Omental fat pad (tissue), 4 donors: ENCODE measurements around the gene PFDN6. TPM values are rescaled to one million over a fixed set of nuclear protein-coding genes. Genes with fewer than 3 reads are reported as not detected.
A peak's percentile ranks its signal among the peaks of the same experiment; 100 is the strongest.

Source experiments
- ATAC-seq: fragments of 150-250 bp; one replicate; pipeline ENCODE4 v1.9.1; 2016; ENCODE audit warnings: mild to moderate bottlenecking, moderate library complexity; ENCODE audit not compliant: low FRiP score
- DNase-seq: peaks from one replicate; pipeline ENCODE4 v3.0.0-alpha.2; 2019; ENCODE audit warnings: low spot score
- total RNA-seq, 4 donors: library from RNA; depleted of rRNA; stranded (reverse); fragments of >200 nt; gene quantifications; one replicate each; pipeline ENCODE4 v1.1.0, GENCODE V29; 2016
- TF ChIP-seq, protein P1 (sequence below), 3 donors: fragments of 450-650 bp; IDR thresholded peaks; one replicate each; pipeline ENCODE4 v1.5.1; 2016 to 2017; ENCODE audit warnings: antibody characterized with exemption in 3 of 3, mild to moderate bottlenecking in 3 of 3, moderate library complexity in 2 of 3

PFDN6 gene
- total RNA-seq, 4 donors from 2014 or later, result 16.0 to 30.8 (median 23.1) TPM

DNA sequence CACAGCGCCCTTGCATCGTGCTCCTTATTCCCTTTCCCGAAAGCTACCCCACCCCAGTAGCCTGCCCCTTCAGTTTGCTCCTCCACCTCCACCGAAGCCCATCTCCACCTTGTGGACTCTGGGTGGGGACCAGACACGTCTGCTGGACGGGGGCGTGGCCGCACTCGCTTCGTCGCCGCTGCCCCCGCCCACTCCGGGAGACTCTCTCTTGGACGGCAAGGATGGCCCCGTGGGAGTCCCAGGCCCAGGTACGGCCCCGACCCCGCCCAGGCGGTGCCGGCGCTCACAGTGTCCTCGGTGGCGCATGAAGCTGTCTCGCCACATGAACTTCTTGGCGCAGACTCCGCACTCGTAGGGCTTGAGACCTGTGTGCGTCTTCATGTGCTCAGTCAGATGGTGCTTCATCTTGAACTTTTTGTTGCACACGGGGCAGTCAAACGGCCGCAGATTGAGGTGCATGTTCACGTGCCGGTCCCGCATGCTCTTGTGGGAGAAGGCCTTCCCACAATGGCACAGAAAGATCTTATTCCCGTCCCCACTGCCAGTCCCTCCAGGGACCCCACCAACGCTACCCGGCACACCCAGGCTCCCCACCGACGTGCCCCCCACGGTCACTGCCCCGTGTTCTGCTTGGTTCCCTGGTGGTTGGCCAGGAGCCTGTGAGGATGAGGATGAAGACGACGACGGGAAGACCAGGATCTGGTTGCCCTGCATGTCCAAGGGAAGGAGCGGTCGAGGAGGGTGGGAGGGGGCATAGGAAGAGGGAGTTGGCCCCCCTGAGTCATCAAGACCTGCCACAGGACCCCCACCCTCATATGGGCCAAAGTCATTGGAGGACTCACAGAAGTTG is 25.8 kb downstream of the PFDN6 start:
- ATAC-seq, result no peak
- TF ChIP-seq, protein P1, sequence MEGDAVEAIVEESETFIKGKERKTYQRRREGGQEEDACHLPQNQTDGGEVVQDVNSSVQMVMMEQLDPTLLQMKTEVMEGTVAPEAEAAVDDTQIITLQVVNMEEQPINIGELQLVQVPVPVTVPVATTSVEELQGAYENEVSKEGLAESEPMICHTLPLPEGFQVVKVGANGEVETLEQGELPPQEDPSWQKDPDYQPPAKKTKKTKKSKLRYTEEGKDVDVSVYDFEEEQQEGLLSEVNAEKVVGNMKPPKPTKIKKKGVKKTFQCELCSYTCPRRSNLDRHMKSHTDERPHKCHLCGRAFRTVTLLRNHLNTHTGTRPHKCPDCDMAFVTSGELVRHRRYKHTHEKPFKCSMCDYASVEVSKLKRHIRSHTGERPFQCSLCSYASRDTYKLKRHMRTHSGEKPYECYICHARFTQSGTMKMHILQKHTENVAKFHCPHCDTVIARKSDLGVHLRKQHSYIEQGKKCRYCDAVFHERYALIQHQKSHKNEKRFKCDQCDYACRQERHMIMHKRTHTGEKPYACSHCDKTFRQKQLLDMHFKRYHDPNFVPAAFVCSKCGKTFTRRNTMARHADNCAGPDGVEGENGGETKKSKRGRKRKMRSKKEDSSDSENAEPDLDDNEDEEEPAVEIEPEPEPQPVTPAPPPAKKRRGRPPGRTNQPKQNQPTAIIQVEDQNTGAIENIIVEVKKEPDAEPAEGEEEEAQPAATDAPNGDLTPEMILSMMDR (IDR thresholded peaks at IDR 0.05), result no peak
- no peak for DNase-seq

- DNase-seq, result no peak
- ATAC-seq, result no peak
- TF ChIP-seq, protein P1 (IDR thresholded peaks at IDR 0.05), result no peak
Measured at GRCh38 chr6:33315793-33316602, 26.6 kb downstream of the PFDN6 start.

GRCh38 chr6:33316603-33317418 is 27.4 kb downstream of the PFDN6 start:
- DNase-seq (no peak), ATAC-seq (no peak)
- TF ChIP-seq, protein P1 (IDR thresholded peaks at IDR 0.05), result no peak

DNA sequence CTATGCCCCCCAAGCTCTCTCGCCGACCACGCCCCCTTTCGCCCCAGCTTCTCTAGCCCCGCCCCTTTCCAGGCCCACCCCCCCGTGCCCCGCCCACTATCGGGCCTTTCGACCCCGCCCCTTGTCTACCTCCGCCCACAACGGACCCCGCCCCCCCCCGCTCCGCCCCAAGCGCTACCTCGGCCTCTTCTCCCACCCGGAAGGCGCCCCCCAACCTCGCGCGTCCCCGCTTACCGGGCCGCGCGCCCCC is 27.9 kb downstream of the PFDN6 start:
- ATAC-seq, result no peak
- TF ChIP-seq, protein P1 (IDR thresholded peaks at IDR 0.05), result no peak
- DNase-seq, result no peak

GRCh38 chr6:33317669-33318425 is 28.4 kb downstream of the PFDN6 start, which contains the start of gene ZBTB22:
TSS of gene ZBTB22 (minus strand) at chr6:33317744. CDS start at chr6:33316916, 828 bp downstream.
- DNase-seq (peak; percentile 99), ATAC-seq (peak; percentile 67)
- TF ChIP-seq, protein P1 (IDR thresholded peaks at IDR 0.05), result peak in 1 of 3 donors; percentile 5

GRCh38 chr6:33318426-33319073 is 29.1 kb downstream of the PFDN6 start:
- DNase-seq (no peak), ATAC-seq (no peak)
- TF ChIP-seq, protein P1 (IDR thresholded peaks at IDR 0.05), result no peak
